Activated B cell treated with CpG ODN at 0.5 μM for 24 hours (primary cell): ENCODE data around the gene SH3PXD2B. TPM values are rescaled to one million over a fixed set of nuclear protein-coding genes. Genes with fewer than 3 reads are reported as not detected.

ENCODE experiments used
- ATAC-seq: fragments of 200-7000 bp; cut with Tn5 transposase; one replicate; pipeline ENCODE4 v1.10.0; 2021; ENCODE audit warnings: low read depth, mild to moderate bottlenecking, moderate library complexity
- CTCF ChIA-PET: fragments of 350-600 bp; sonication (Branson Sonifier 250); formaldehyde crosslinking; loops from one replicate; lab custom pipeline; 2021; ENCODE audit warnings: antibody characterized with exemption; lab: Charles Lee
- POLR2A ChIA-PET: fragments of 350-600 bp; sonication (Branson Sonifier 250); formaldehyde crosslinking; loops from one replicate; lab custom pipeline; 2021; ENCODE audit warnings: antibody characterized with exemption; lab: Charles Lee
- DNase-seq: peaks from one replicate; pipeline ENCODE4 v3.0.0; 2022
- H3K27ac Mint-ChIP-seq: one replicate; pipeline ENCODE4 v1.8.0; 2020; ENCODE audit warnings: mixed read lengths
- H3K27me3 Mint-ChIP-seq: one replicate; pipeline ENCODE4 v1.8.0; 2021; ENCODE audit warnings: mixed read lengths
- H3K36me3 Mint-ChIP-seq: one replicate; pipeline ENCODE4 v1.8.0; 2021; ENCODE audit warnings: low read depth, mixed read lengths
- H3K4me1 Mint-ChIP-seq: one replicate; pipeline ENCODE4 v1.8.0; 2021; ENCODE audit warnings: mixed read lengths
- H3K4me3 Mint-ChIP-seq: one replicate; pipeline ENCODE4 v1.8.0; 2020; ENCODE audit warnings: mild to moderate bottlenecking, mixed read lengths
- H3K9me3 Mint-ChIP-seq: one replicate; pipeline ENCODE4 v1.8.0; 2020; ENCODE audit warnings: mixed read lengths
- CTCF ChIP-seq: fragments of 200-600 bp; IDR thresholded peaks from one replicate; pipeline ENCODE4 v1.8.0; 2022; ENCODE audit warnings: antibody characterized with exemption, mild to moderate bottlenecking
- intact Hi-C: fragments of 100-400 bp; cut with micrococcal nuclease; formaldehyde crosslinking; loops from one replicate; pipeline ENCODE4 v1.15.1; 2024
- total RNA-seq: library from RNA; stranded (reverse); gene quantifications from 2 replicates; pipeline ENCODE4 v1.2.3, GENCODE V29; 2022

The SH3PXD2B gene
- total RNA-seq, 1 donor from 2014 or later, result 0.02 TPM

- no peaks in the 10 kb centered on the region for H3K4me1 Mint-ChIP-seq
- POLR2A ChIA-PET, result no interaction called here
- H3K9me3 Mint-ChIP-seq, result peaks cover 4% of the 10 kb centered on the region
- intact Hi-C loops, result no loop called here
- no peak for TF ChIP-seq CTCF
- no peaks in the 10 kb centered on the region for H3K36me3 Mint-ChIP-seq
- no peak overlapping the region for H3K4me3 Mint-ChIP-seq
- DNase-seq (no peak), ATAC-seq (no peak)
- peaks cover 21% of the 10 kb centered on the region for H3K27me3 Mint-ChIP-seq
- H3K27ac Mint-ChIP-seq, result no peak overlapping the region
- CTCF ChIA-PET, result no interaction called here
These were observed 44.3 kb upstream of the SH3PXD2B start for GRCh38 chr5:172498431-172499129.

GRCh38 chr5:172497591-172498255 is 43.4 kb upstream of the SH3PXD2B start:
- no peak for ATAC-seq
- ChIA-PET CTCF (no interaction called here), POLR2A (no interaction called here)
- Mint-ChIP-seq H3K4me3 (no peak overlapping the region), H3K27me3 (peaks cover 26% of the 10 kb centered on the region), H3K36me3 (no peaks in the 10 kb centered on the region), H3K4me1 (no peaks in the 10 kb centered on the region), H3K27ac (no peak overlapping the region), H3K9me3 (peaks cover 4% of the 10 kb centered on the region)
- no peak for DNase-seq
- intact Hi-C loops, result no loop called here
- TF ChIP-seq CTCF, result no peak

GRCh38 chr5:172496671-172497371 is 42.5 kb upstream of the SH3PXD2B start:
- peaks cover 26% of the 10 kb centered on the region for H3K27me3 Mint-ChIP-seq
- ATAC-seq, result no peak
- CTCF ChIA-PET, result no interaction called here
- no peaks in the 10 kb centered on the region for H3K4me1 Mint-ChIP-seq
- H3K9me3 Mint-ChIP-seq, result peaks cover 4% of the 10 kb centered on the region
- no peaks in the 10 kb centered on the region for H3K36me3 Mint-ChIP-seq
- no peak overlapping the region for H3K4me3 Mint-ChIP-seq
- DNase-seq, result no peak
- intact Hi-C loops, result no loop called here
- no peak for TF ChIP-seq CTCF
- POLR2A ChIA-PET, result no interaction called here
- H3K27ac Mint-ChIP-seq, result no peak overlapping the region

GRCh38 chr5:172494630-172495505 is 40.5 kb upstream of the SH3PXD2B start:
- POLR2A ChIA-PET, result no interaction called here
- DNase-seq, result no peak
- CTCF ChIA-PET, result no interaction called here
- intact Hi-C loops, result no loop called here
- H3K4me1 Mint-ChIP-seq, result no peaks in the 10 kb centered on the region
- no peak for ATAC-seq
- H3K27me3 Mint-ChIP-seq, result peaks cover 27% of the 10 kb centered on the region
- no peaks in the 10 kb centered on the region for H3K36me3 Mint-ChIP-seq
- peaks cover 4% of the 10 kb centered on the region for H3K9me3 Mint-ChIP-seq
- no peak for TF ChIP-seq CTCF
- no peak overlapping the region for H3K27ac Mint-ChIP-seq
- no peak overlapping the region for H3K4me3 Mint-ChIP-seq
